Measurements from ENCODE around the gene ACAP3.

DNA sequence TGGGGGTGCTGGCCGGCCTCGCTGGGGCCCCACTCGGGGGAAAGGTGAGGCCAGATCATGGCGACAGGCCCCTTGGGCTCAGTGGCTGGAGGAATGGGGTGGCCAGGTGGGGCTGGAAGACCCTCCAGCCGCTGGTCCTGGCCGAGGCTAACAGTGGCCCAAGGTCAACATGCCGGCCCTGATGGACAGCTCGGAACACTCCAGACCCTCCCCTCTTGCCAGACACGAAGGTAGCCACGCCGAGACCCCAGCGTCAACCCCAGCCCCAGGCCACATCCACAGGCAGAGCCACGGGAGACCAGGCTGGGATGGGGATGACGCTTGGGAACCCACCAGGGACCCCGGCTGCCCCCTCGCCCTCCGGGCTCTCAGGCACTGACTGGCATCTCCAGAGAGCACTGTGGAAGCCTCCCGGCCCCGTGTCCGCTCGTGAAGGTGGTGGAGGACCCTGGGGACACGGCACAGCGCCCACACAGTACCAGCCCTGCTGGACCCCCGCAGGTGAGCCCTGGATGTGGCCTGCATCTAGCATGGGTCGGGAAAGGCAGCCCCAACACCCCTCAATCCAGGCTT lies 60.3 kb downstream of the ACAP3 start:
- TF ChIP-seq, protein P1, sequence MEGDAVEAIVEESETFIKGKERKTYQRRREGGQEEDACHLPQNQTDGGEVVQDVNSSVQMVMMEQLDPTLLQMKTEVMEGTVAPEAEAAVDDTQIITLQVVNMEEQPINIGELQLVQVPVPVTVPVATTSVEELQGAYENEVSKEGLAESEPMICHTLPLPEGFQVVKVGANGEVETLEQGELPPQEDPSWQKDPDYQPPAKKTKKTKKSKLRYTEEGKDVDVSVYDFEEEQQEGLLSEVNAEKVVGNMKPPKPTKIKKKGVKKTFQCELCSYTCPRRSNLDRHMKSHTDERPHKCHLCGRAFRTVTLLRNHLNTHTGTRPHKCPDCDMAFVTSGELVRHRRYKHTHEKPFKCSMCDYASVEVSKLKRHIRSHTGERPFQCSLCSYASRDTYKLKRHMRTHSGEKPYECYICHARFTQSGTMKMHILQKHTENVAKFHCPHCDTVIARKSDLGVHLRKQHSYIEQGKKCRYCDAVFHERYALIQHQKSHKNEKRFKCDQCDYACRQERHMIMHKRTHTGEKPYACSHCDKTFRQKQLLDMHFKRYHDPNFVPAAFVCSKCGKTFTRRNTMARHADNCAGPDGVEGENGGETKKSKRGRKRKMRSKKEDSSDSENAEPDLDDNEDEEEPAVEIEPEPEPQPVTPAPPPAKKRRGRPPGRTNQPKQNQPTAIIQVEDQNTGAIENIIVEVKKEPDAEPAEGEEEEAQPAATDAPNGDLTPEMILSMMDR (IDR thresholded peaks at IDR 0.05; ENCODE audit: low read length) = no peak
- TF ChIP-seq EZH2phosphoT487 (IDR thresholded peaks at IDR 0.05; ENCODE audit: low read length) = no peak

Measured in MM.1S (cell line).